ENCODE data around the gene GPR161.
A peak's percentile ranks its signal among the peaks of the same experiment; 100 is the strongest.
"Not testable (repeated sequence)": the region's sequence is repeated elsewhere in the genome, so short reads cannot be mapped to it uniquely, and the experiment has no call there.

GPR161 gene

GRCh38 chr1:168136709-168137514, at the start of gene GPR161:
Gene GPR161 (minus strand): TSS chr1:168136930. CDS start chr1:168104850, 32,080 bp downstream.
- peak; percentile 80 for DNase-seq

GRCh38 chr1:168181063-168181720, 44.5 kb upstream of the GPR161 start:
- not testable (repeated sequence) for DNase-seq

DNA sequence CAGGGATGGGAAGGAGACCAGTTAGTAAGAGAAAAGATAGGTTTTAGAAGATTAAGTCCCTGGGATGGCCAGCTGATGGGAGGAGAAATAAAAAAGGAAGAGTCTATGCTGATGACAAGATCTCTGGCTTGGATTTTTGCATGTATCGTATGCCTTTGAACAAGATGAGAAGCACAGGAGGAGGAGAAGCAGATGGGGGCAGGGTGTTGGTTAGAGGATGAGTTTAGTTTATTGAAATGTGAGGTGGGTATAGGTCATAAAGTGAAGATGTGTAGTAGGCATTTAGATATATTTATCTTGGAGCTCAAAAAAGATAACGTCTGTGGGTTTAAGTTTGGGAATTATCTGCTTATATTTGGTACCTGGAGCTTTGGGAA, 43.4 kb upstream of the GPR161 start:
- DNase-seq, result no peak

- DNase-seq, result no peak
These were observed 42.9 kb upstream of the GPR161 start for GRCh38 chr1:168179438-168180147.

DNA sequence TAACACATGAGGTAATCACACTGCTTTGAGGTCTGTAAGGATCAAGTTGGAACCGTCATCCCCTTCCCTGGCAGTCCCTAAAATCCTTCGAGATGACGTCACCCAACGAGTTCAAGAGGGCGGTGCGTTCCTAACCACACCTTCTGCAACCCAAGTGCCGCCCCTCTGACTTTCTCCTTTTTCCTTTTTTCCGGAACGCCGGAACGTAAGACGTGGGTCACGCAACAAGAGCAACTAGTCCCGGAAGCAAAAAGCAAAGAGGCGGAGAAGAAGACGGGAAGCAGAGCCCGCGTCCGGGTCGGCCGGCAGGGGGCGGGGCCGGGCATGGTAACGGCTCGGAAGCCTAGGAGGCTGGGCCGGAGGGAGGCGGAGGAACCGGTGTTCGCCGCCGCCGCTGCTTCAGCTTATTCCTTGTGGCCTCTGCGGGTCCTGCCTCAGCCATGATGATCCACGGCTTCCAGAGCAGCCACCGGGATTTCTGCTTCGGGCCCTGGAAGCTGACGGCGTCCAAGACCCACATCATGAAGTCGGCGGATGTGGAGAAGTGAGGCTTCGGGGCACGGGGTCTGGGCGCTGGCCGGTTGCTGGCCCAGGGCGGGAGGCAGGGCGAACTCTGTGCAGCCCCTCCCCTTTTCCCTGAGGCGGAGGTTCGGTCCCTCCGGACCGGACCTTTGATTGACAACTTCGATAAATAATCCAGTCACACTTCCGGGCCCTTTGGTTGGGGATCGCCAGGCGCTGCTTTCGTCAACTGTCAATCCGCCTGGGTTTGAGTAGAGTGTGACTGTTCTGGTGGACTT, 42.1 kb upstream of the GPR161 start, which contains the start of gene TIPRL:
Gene TIPRL, plus strand, starts transcription at position 325 of the 800 bp plus-strand sequence. Its CDS starts 116 bp downstream, at position 441.
- peak; percentile 99 for DNase-seq

- DNase-seq, result no peak
These were observed 41.5 kb upstream of the GPR161 start for GRCh38 chr1:168178227-168178637.

- no peak for DNase-seq
These were observed 35.7 kb upstream of the GPR161 start for GRCh38 chr1:168172250-168172915.

DNA sequence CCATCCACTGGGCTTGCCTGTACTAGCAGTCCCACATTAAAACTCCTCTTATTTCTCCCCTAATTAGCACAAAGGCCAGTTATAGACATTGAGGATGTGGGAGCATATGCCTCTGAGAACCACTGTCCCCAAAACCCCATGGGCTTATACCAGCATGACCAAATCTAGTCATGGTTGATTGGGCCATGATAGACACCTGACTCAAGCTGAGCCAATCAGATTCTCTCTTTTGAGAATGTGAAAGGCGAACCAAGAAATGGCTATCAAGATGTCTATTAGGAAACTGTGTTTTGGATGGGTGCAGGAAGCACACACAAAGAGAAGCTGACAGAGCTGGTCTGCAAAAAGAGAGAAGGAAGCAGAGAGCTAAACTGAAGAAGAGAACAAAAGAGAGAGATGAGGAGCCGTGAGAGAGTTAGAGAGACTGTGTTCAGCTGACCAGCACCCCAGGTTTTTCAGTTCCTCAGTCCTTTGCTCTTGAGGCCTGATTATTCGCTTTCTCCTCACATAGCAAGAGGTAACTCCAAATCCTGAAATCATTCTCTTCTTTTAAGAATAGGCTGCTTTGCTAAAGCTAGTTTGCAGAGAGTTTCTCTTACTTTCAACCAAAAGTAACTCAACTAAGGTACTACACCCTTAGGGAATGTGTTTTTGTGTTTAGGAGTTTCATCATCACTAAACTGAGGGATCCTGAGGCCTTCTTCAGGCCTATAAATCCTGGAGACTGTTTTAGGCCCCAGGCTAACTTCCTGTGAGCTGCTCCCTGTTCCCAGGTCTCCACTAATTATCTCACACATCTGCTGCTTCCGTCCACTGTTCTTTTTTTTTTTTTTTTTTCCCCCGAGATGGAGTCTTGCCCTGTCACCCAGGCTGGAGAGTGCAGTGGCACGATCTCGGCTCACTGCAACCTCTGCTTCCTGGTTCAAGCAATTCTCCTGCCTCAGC, 34.1 kb upstream of the GPR161 start:
- DNase-seq, result peak; percentile 74

DNA sequence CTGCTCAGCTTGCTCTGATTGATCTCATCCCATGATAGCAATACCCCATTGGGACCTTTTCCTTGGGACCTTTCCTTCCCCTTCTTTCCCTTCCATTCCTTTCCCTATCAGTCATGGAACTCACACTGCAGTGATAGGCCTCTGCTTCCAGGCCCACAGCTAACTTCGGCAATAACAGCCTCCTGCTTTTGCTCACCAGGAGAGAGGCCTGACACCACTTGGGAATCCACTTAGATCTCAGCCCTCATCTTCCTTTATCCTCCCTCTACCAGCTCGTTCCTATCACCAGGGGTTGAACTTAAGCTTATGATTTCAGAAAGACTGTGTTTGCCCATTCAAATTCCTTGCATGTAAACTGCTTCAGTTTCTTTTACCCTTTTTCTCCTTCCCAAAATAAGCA, 31.1 kb upstream of the GPR161 start:
- no peak for DNase-seq

DNA sequence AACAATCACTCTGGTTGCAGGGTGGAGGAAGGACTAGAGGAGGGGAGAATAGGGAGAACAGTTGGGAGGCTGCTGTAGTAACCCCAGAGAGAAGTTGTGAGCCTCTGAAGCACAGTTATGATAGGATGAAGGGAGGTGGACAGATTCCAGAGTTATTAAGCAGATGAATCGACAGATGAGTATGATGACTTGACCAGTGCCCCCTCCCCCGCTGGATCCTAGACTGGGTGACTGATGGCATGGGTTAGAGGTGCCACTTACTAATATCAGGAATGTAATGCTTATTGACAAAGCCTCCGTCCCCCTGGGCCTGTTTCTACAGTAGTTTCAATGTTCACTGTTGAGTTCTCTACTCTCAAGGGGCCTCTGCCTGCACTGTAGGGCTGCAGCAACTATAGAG, 28.0 kb upstream of the GPR161 start:
- no peak for DNase-seq

DNA sequence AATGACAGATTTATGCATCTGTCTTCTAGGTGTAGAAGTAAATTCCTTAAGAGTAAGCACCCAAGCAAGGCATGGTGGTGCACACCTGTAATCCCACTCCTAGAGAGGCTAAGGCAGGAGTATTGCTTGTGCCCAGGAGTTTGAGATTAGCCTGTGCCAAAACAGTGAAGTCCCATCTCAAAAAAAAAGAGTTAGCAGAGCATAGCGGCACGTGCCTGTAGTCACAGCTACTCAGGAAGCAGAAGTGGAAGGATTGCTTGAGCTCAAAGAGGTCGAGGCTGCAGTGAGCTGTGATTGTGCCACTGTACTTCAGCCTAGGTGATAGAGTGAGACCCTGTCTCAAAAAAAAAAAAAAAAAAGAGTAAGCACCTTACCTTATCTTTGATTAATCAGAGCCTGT, 26.9 kb upstream of the GPR161 start:
- no peak for DNase-seq

- DNase-seq, result no peak
These were observed 24.7 kb upstream of the GPR161 start for GRCh38 chr1:168161459-168161858.

GRCh38 chr1:168159979-168160378, 23.2 kb upstream of the GPR161 start:
- DNase-seq, result no peak

GRCh38 chr1:168159251-168159650, 22.5 kb upstream of the GPR161 start:
- no peak for DNase-seq

GRCh38 chr1:168157638-168158037, 20.9 kb upstream of the GPR161 start:
- DNase-seq, result no peak

DNA sequence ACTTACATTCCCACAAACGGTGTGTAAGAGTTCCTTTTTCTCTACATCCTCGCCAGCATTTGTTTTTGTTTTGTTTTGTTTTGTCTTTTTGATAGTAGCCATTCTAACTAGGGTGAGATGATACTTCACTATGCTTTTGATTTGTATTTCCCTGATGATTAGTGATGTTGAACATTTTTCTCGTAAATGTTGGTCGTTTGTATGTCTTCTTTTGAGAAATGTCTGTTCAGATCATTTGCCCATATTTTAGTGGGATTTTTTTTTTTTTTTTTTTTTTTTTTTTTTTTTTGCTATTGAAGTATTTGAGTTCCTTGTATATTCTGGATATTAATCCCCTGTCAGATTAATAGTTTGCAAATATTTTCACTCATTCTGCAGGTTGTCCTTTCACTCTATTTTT, 19.2 kb upstream of the GPR161 start:
- DNase-seq, result no peak

DNA sequence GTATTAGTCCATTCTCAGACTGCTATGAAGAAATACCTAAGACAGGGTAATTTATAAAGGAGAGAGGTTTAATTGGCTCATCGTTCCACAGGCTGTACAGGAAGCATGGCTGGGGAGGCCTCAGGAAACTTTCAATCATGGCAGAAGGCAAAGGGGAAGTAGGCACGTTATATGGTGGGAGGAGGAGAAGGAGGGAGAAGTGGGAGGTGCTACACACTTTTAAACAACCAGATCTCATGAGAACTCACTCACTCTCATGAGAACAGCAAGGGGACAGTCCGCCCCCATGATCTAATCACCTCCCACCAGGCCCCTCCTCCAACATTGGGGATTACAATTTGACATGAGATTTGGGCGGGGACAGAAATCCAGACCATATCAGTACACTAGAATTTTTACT, 18.0 kb upstream of the GPR161 start:
- not testable (repeated sequence) for DNase-seq

- no peak for DNase-seq
These were observed 15.2 kb upstream of the GPR161 start for GRCh38 chr1:168151935-168152334.

- no peak for DNase-seq
These were observed 13.6 kb upstream of the GPR161 start for GRCh38 chr1:168150283-168150682.

DNA sequence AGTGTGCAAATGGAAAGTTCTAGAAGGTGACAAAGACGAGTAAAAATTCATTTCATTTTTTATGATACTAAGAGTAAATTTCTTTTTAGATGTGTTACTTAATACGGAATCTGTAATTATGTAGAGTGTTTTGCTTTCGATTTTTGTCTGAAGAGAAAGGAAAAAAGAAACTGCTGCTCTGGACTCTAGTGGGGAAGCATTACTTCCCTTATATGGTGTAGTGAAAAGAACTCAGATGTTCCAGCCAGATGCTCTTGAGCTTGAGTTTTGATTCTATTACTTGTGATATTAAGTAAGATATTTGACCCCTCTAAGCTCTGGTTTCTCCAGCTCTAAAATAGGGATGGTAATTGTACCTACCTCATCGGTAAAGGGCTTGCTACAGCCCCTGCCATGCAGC, 12.2 kb upstream of the GPR161 start:
- no peak for DNase-seq

DNA sequence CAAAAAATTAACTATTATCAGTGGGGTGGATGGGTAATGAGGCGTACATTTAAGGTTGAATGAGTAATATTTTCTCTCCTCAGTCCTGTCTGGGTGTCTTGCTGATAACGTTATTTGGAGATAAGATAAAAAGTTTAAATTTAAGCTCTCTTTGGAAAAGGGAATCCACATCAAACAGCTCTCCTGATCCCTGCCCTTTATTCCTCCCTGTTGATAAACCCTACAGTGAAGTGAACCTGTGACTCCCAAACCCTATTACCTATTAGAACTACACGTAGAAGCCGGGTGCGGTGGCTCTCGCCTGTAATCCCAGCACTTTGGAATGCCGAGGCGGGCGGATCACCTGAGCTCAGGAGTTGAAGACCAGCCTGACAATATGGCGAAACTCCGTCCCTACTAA, 9.9 kb upstream of the GPR161 start:
- DNase-seq, result no peak
